ENCODE results near the gene CDKAL1. TPM values are rescaled to one million over a fixed set of nuclear protein-coding genes. Genes with fewer than 3 reads are reported as not detected.
A peak's percentile ranks its signal among the peaks of the same experiment; 100 is the strongest.

Gene CDKAL1
- total RNA-seq, 1 donor from 2014 or later, result 9.6 TPM

- no peaks in the 10 kb centered on the region for H3K36me3 Mint-ChIP-seq (ENCODE audit: low read depth)
- H3K27me3 Mint-ChIP-seq (ENCODE audit: low read depth), result no peaks in the 10 kb centered on the region
- no peak for DNase-seq (ENCODE audit: low spot score)
These were observed 153.2 kb downstream of the CDKAL1 start for GRCh38 chr6:20687494-20687893.

DNA sequence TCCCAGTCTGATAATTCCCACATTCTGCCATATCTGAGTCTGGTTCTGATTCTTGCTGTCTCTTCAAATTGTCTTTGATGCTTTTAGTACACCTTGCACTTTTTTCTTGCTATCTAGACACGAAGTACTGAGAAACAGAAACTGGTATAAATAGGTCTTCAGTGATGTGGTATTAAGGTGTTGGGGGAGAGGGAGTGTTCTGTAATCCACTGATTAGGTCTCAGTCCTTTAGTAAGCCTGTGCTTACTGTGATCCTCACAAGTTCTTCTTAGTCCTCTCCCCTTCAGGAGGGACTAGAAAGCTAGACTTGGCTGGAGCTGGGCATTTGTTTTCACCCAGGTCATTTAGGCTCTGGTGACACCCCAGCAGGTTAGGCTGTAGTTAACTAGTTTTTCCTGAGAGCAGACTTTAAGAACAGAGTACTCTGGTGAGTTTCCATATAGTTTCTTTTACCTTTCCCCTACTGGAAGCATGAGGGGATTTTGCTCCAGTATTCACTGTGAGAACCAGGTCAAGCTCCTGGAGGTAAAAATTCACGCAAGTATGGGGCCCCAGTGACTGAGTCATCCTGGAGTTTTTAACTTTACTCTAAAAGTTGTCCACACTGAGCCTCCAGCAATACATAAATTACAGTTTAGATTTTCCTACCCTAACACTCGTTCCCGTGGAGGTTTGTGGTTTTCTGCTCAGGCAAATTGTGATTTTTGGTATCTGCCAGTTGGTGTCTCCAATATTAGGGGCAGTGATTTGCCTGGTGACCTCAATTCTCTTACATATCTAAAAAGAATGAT is 154.6 kb downstream of the CDKAL1 start:
- TF ChIP-seq, protein P1, sequence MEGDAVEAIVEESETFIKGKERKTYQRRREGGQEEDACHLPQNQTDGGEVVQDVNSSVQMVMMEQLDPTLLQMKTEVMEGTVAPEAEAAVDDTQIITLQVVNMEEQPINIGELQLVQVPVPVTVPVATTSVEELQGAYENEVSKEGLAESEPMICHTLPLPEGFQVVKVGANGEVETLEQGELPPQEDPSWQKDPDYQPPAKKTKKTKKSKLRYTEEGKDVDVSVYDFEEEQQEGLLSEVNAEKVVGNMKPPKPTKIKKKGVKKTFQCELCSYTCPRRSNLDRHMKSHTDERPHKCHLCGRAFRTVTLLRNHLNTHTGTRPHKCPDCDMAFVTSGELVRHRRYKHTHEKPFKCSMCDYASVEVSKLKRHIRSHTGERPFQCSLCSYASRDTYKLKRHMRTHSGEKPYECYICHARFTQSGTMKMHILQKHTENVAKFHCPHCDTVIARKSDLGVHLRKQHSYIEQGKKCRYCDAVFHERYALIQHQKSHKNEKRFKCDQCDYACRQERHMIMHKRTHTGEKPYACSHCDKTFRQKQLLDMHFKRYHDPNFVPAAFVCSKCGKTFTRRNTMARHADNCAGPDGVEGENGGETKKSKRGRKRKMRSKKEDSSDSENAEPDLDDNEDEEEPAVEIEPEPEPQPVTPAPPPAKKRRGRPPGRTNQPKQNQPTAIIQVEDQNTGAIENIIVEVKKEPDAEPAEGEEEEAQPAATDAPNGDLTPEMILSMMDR (IDR thresholded peaks at IDR 0.05), result no peak
- Mint-ChIP-seq H3K4me1 (ENCODE audit: low read depth) (peaks cover 19% of the 10 kb centered on the region), H3K4me3 (ENCODE audit: unreplicated experiment) (no peak overlapping the region), H3K36me3 (ENCODE audit: low read depth) (no peaks in the 10 kb centered on the region), H3K9me3 (ENCODE audit: low read depth) (peaks cover 13% of the 10 kb centered on the region), H3K27ac (ENCODE audit: unreplicated experiment) (peak overlapping the region; percentile 11), H3K27me3 (ENCODE audit: low read depth) (no peaks in the 10 kb centered on the region)
- DNase-seq (ENCODE audit: low spot score), result no peak

More at GRCh38 chr6:20687494-20687893, 153.2 kb downstream of the CDKAL1 start:
- H3K9me3 Mint-ChIP-seq (ENCODE audit: low read depth), result peaks cover 11% of the 10 kb centered on the region
- TF ChIP-seq, protein P1 (IDR thresholded peaks at IDR 0.05), result no peak
- peaks cover 16% of the 10 kb centered on the region for H3K4me1 Mint-ChIP-seq (ENCODE audit: low read depth)
- H3K27ac Mint-ChIP-seq (ENCODE audit: unreplicated experiment), result no peak overlapping the region
- H3K4me3 Mint-ChIP-seq (ENCODE audit: unreplicated experiment), result no peak overlapping the region

GRCh38 chr6:20691185-20691584 is 156.9 kb downstream of the CDKAL1 start:
- TF ChIP-seq, protein P1 (IDR thresholded peaks at IDR 0.05), result no peak

GRCh38 chr6:20692023-20692422 is 157.8 kb downstream of the CDKAL1 start:
- Mint-ChIP-seq H3K36me3 (ENCODE audit: low read depth) (no peaks in the 10 kb centered on the region), H3K27ac (ENCODE audit: unreplicated experiment) (no peak overlapping the region), H3K27me3 (ENCODE audit: low read depth) (no peaks in the 10 kb centered on the region), H3K9me3 (ENCODE audit: low read depth) (peaks cover 9% of the 10 kb centered on the region), H3K4me3 (ENCODE audit: unreplicated experiment) (no peak overlapping the region), H3K4me1 (ENCODE audit: low read depth) (peaks cover 22% of the 10 kb centered on the region)
- TF ChIP-seq, protein P1 (IDR thresholded peaks at IDR 0.05), result no peak
- no peak for DNase-seq (ENCODE audit: low spot score)

More at GRCh38 chr6:20691185-20691584, 156.9 kb downstream of the CDKAL1 start:
- no peak overlapping the region for H3K27ac Mint-ChIP-seq (ENCODE audit: unreplicated experiment)
- H3K4me1 Mint-ChIP-seq (ENCODE audit: low read depth), result peaks cover 19% of the 10 kb centered on the region
- no peak overlapping the region for H3K4me3 Mint-ChIP-seq (ENCODE audit: unreplicated experiment)
- H3K9me3 Mint-ChIP-seq (ENCODE audit: low read depth), result peaks cover 9% of the 10 kb centered on the region
- DNase-seq (ENCODE audit: low spot score), result no peak
- no peaks in the 10 kb centered on the region for H3K36me3 Mint-ChIP-seq (ENCODE audit: low read depth)
- H3K27me3 Mint-ChIP-seq (ENCODE audit: low read depth), result no peaks in the 10 kb centered on the region

- TF ChIP-seq, protein P1 (IDR thresholded peaks at IDR 0.05), result no peak
- H3K27ac Mint-ChIP-seq (ENCODE audit: unreplicated experiment), result no peak overlapping the region
- H3K4me3 Mint-ChIP-seq (ENCODE audit: unreplicated experiment), result no peak overlapping the region
- no peak for DNase-seq (ENCODE audit: low spot score)
- no peaks in the 10 kb centered on the region for H3K36me3 Mint-ChIP-seq (ENCODE audit: low read depth)
- peaks cover 17% of the 10 kb centered on the region for H3K4me1 Mint-ChIP-seq (ENCODE audit: low read depth)
- H3K9me3 Mint-ChIP-seq (ENCODE audit: low read depth), result peaks cover 3% of the 10 kb centered on the region
- H3K27me3 Mint-ChIP-seq (ENCODE audit: low read depth), result no peaks in the 10 kb centered on the region
These were observed 159.3 kb downstream of the CDKAL1 start for GRCh38 chr6:20693466-20694063.
